Liver (tissue), 9 donors: Measurements from ENCODE around the gene TOE1. TPM values are rescaled to one million over a fixed set of nuclear protein-coding genes. Genes with fewer than 3 reads are reported as not detected.

Source experiments
- DNase-seq: peaks from one replicate; pipeline ENCODE4 v3.0.0-alpha.2; 2017; ENCODE audit warnings: low spot score
- H3K27ac ChIP-seq, 2 donors: one replicate each; pipeline ENCODE4 v1.7.0; 2013; ENCODE audit warnings: inconsistent platforms in 2 of 2, low read length in 2 of 2, control low read depth in 1 of 2, low read depth in 1 of 2, mild to moderate bottlenecking in 1 of 2
- H3K27me3 ChIP-seq, 4 donors: one replicate each; pipeline versions ENCODE4 v1.6.1 to v1.7.0; 2013; ENCODE audit warnings: low read length in 3 of 4, inconsistent platforms in 1 of 4, mild to moderate bottlenecking in 1 of 4, moderate library complexity in 1 of 4; ENCODE audit not compliant: control insufficient read depth in 4 of 4, insufficient read depth in 4 of 4
- H3K36me3 ChIP-seq, 4 donors: one replicate each; pipeline versions ENCODE4 v1.6.1 to v1.7.0; 2013; ENCODE audit warnings: low read length in 3 of 4, mild to moderate bottlenecking in 3 of 4, low read depth in 1 of 4, moderate library complexity in 1 of 4; ENCODE audit not compliant: control insufficient read depth in 4 of 4, insufficient read depth in 3 of 4
- H3K4me1 ChIP-seq, 4 donors: one replicate each; pipeline versions ENCODE4 v1.6.1 to v1.7.0; 2013; ENCODE audit warnings: low read length in 3 of 4, mild to moderate bottlenecking in 3 of 4, moderate library complexity in 1 of 4; ENCODE audit not compliant: control insufficient read depth in 4 of 4, insufficient read depth in 4 of 4
- H3K4me3 ChIP-seq, 3 donors: one replicate each; pipeline versions ENCODE4 v1.6.1 to v1.7.0; 2013; ENCODE audit warnings: low read length in 3 of 3, control low read depth in 1 of 3, low read depth in 1 of 3, mild to moderate bottlenecking in 1 of 3
- H3K9ac ChIP-seq, 2 donors: one replicate each; pipeline ENCODE4 v1.7.0; 2013; ENCODE audit warnings: low read length in 2 of 2, mild to moderate bottlenecking in 2 of 2, moderate library complexity in 2 of 2, control low read depth in 1 of 2, low read depth in 1 of 2
- H3K9me3 ChIP-seq, 4 donors: one replicate each; pipeline versions ENCODE4 v1.6.1 to v1.7.0; 2013; ENCODE audit warnings: low read length in 3 of 4; ENCODE audit not compliant: control insufficient read depth in 4 of 4
- CTCF ChIP-seq: fragments of 150-350 bp; IDR thresholded peaks from 2 replicates; pipeline ENCODE4 v1.5.1; 2017; ENCODE audit warnings: improper control_type of control experiment, low read depth, low read length; ENCODE audit not compliant: missing input control
- FOXA2 ChIP-seq: IDR thresholded peaks from 2 replicates; pipeline ENCODE4 v1.6.1; 2016; ENCODE audit warnings: antibody characterized with exemption
- HNF4A ChIP-seq, 2 donors: conservative IDR thresholded peaks; 2 replicates each; pipeline ENCODE4 v1.6.1; 2016; ENCODE audit warnings: antibody characterized with exemption in 2 of 2, mild to moderate bottlenecking in 2 of 2
- HNF4G ChIP-seq: IDR thresholded peaks from 2 replicates; pipeline ENCODE4 v1.6.1; 2016; ENCODE audit warnings: antibody characterized with exemption
- JUND ChIP-seq, 2 donors: IDR thresholded peaks; 2 replicates each; pipeline ENCODE4 v1.6.1; 2016; ENCODE audit warnings: antibody characterized with exemption in 2 of 2
- RAD21 ChIP-seq, 2 donors: IDR thresholded peaks; 2 replicates each; pipeline ENCODE4 v1.6.1; 2016; ENCODE audit warnings: antibody characterized with exemption in 2 of 2, mild to moderate bottlenecking in 2 of 2
- REST ChIP-seq: IDR thresholded peaks from 2 replicates; pipeline ENCODE4 v1.6.1; 2016; ENCODE audit warnings: antibody characterized with exemption, mild to moderate bottlenecking
- SP1 ChIP-seq: IDR thresholded peaks from 2 replicates; pipeline ENCODE4 v1.6.1; 2018; ENCODE audit warnings: antibody characterized with exemption, mild to moderate bottlenecking
- ZBTB33 ChIP-seq: IDR thresholded peaks from 2 replicates; pipeline ENCODE4 v1.6.1; 2016; ENCODE audit warnings: antibody characterized with exemption
- WGBS: extraction: QIAGEN DNeasy Blood & Tissue Kit; methylation state at CpG from one replicate; pipeline ENCODE4 v1.1.7; 2013; 5-methylcytosine and 5-hydroxymethylcytosine counted together
- polyA plus RNA-seq, 2 donors: library from polyadenylated mRNA; stranded (reverse) in 1 of 2; unstranded in 1 of 2; fragments of 200-250 nt in 1 of 2; fragments of >200 nt in 1 of 2; fragmentation: Nextera tagmentation in 1 of 2; extraction: Ambion mirVana in 1 of 2; gene quantifications; one replicate each; pipeline versions ENCODE4 v1.2.1 to v1.2.3, GENCODE V29; 2013 to 2015
- total RNA-seq, 2 donors: library from RNA; depleted of rRNA; stranded (reverse); fragments of >200 nt; gene quantifications; one replicate each; pipeline ENCODE4 v1.2.3, GENCODE V29; 2014
- donor health status: healthy.
- donor health status: healthy.
- donor health status: healthy.
- donor health status: healthy.
- donor health status: healthy.

The TOE1 gene
- total and polyA plus RNA-seq, 4 donors = 3.5 to 9.1 (median 5.8) TPM

GRCh38 chr1:45380125-45380524 lies 40.2 kb downstream of the TOE1 start:
- TF ChIP-seq ZBTB33 (no peak), CTCF (no peak)
- H3K27me3 ChIP-seq = no peaks in the 10 kb centered on the region
- no peak for DNase-seq
- no peak overlapping the region for H3K4me3 ChIP-seq
- WGBS = 94% methylated on average over 4 of the region's 4 CpGs
- peaks cover 0 to 2% (median under 1%) of the 10 kb centered on the region in 4 donors for H3K4me1 ChIP-seq
- H3K27ac ChIP-seq = no peak overlapping the region
- H3K9ac ChIP-seq = no peak overlapping the region
- H3K9me3 ChIP-seq = no peaks in the 10 kb centered on the region
- H3K36me3 ChIP-seq = no peaks in the 10 kb centered on the region

GRCh38 chr1:45380730-45381129 lies 40.8 kb downstream of the TOE1 start:
- 41% methylated on average over 1 of the region's 1 CpG for WGBS
- no peak overlapping the region for H3K27ac ChIP-seq
- no peaks in the 10 kb centered on the region for H3K9me3 ChIP-seq
- no peaks in the 10 kb centered on the region for H3K36me3 ChIP-seq
- no peaks in the 10 kb centered on the region for H3K27me3 ChIP-seq
- TF ChIP-seq FOXA2 = no peak
- no peak for TF ChIP-seq SP1
- TF ChIP-seq JUND (IDR thresholded peaks at IDR 0.05) = no peak
- TF ChIP-seq REST = no peak
- TF ChIP-seq CTCF = no peak
- peak in 1 of 2 donors; percentile 4 for TF ChIP-seq HNF4A (conservative IDR thresholded peaks at IDR 0.05)
- TF ChIP-seq HNF4G = no peak
- TF ChIP-seq RAD21 (IDR thresholded peaks at IDR 0.05) = no peak
- H3K4me3 ChIP-seq = no peak overlapping the region
- no peak overlapping the region for H3K9ac ChIP-seq
- no peak for DNase-seq
- peaks cover 0 to 2% (median under 1%) of the 10 kb centered on the region in 4 donors for H3K4me1 ChIP-seq
